HG03469 (cell line): ENCODE measurements around the gene GP1BA.

Experiments
- ATAC-seq: cut with Tn5 transposase; IDR thresholded peaks from one replicate; pipeline ENCODE4 v1.9.1; 2021; ENCODE audit warnings: mild to moderate bottlenecking, moderate library complexity, moderate number of reproducible peaks; ENCODE audit not compliant: unreplicated experiment

GP1BA gene

DNA sequence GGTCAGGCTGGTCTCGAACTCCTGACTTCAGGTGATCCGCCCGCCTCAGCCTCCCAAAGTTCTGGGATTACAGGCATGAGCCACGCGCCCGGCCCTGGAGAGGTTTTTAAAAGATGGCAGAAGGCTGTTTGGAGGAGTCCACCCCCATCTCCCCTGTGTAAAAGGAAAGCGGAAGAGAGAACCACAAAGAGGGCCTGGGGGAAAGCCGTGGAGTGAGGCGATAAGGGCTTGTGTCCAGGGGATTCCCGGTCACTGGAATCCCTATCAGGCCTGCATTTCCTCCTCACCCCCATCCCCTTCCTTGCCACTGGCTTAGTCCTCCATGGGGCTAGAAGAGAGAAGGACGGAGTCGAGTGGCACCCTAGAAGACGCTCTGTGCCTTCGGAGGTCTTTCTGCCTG lies at the start of gene GP1BA:
GP1BA (plus strand) TSS at position 315 of the 400 bp plus-strand sequence. CDS start 328 bp downstream, outside the sequence.
- no peak for ATAC-seq

DNA sequence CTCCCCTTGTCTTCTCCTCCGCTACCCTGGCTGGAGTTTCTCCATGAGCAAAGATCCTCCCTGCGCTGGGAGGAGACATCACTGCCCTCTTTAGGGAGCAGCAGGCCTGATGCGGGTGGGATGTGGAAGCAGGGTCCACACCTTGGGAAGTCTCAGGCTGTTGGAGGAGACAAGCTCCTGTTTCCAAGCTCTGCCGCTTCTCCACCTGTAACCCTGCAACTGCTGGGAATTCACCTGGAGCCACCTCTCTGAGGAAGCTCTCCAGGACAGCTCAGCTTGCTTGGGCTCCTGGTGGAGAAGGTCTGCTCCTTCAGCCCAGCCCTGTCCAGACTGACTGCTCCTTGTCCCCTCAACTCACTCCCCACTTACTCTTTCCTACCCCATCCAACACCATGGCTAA lies 47.6 kb upstream of the GP1BA start:
- ATAC-seq, result no peak

DNA sequence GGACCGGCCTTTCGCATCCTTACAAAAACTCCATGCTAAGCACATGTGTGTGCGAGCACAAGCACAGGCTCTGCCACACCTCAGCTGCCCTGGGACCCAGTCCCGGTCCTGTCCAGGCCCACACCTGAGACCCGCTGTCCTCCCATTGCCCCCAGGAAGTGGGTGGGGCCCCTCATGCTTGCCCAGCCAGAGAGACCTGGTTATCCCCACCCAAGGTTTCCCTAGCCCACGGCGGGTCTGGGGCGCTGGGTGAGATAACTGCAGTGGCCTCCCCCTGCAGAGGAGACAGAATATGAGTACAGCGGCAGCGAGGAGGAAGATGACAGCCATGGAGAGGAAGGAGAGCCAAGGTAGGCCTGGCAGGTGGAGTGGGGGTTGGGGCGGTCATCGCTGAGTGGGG lies 45.2 kb upstream of the GP1BA start:
- no peak for ATAC-seq

GRCh38 chr17:4887581-4887980 lies 44.5 kb upstream of the GP1BA start:
- no peak for ATAC-seq

DNA sequence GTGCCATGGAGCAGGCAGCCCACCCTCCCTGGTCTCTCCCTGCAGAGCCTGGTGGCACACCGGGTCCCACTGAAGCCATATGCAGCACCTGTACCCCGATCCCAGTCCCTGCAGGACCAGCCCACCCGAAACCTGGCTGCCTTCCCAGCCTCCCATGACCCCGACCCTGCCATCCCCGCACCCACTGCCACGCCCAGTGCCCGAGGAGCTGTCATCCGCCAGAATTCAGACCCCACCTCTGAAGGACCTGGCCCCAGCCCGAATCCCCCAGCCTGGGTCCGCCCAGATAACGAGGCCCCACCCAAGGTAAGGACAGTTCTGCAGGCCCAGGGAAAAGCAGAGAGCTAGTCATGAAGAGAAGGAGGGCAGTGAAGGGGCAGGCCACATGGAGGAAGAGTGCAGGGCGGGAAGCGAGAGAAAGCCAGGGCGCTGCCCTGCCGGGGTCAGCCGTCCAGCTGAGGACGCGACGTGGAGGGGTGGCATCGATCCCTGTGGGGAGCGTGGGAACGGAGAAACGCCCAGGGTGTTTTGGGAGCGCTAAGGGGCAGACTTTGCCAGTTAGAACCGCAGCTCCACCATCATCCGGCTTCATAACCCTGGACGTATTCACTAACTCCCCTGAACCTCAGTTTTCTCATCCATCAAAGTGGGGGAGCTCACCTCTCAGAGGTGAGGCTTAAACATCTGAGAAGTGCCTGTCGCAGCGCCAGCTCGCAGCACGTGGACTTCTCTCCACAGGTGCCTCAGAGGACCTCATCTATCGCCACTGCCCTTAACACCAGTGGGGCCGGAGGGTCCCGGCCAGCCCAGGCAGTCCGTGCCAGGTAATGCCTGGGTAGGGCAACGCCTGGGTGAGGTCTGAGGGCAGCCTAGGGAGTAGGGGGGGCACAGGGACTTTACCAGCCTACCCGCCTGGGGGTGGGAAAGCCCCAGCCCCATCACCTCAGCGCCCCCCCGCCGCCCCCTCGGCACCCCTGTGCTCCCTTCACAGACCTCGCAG lies 40.4 kb upstream of the GP1BA start:
- no peak for ATAC-seq

GRCh38 chr17:4892499-4893221 lies 39.4 kb upstream of the GP1BA start:
- no peak for ATAC-seq

GRCh38 chr17:4893272-4893671 lies 38.8 kb upstream of the GP1BA start:
- ATAC-seq, result no peak

DNA sequence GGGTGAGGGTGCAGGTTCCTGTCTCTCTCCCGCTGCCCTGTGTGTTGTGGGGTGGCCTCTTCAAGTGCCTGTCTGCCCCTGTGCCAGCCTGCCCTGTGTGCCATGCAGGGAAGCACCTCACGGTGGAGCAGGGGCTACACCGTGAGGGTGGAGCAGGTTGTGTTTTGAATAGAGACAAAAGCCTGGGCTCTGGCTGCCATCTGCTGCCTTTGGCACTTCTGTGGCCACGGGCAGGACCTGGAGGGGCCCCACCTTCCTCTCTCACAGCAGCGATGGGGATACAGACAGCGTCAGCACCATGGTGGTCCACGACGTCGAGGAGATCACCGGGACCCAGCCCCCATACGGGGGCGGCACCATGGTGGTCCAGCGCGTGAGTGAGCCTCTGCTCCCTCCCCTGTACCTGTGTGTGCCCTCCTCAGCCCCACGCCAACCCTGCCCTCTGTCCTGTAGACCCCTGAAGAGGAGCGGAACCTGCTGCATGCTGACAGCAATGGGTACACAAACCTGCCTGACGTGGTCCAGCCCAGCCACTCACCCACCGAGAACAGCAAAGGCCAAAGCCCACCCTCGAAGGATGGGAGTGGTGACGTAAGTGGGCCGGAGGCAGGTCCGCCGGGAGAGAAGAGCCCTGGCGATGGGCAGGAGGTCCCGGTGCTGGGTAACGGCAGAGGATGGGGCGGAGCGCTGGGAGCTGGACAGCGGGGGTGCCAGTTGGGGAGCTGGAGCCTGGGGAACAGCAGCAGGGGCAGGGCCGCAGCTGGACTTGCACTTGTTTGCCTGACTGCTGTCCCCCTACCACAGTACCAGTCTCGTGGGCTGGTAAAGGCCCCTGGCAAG lies 38.1 kb upstream of the GP1BA start:
- ATAC-seq, result no peak

GRCh38 chr17:4895121-4895520 lies 37.0 kb upstream of the GP1BA start:
- no peak for ATAC-seq

GRCh38 chr17:4895657-4896331 lies 36.3 kb upstream of the GP1BA start:
- no peak for ATAC-seq

- ATAC-seq, result no peak
These were observed 35.5 kb upstream of the GP1BA start for GRCh38 chr17:4896332-4897197.

GRCh38 chr17:4897198-4897687 lies 34.8 kb upstream of the GP1BA start:
- ATAC-seq, result no peak

DNA sequence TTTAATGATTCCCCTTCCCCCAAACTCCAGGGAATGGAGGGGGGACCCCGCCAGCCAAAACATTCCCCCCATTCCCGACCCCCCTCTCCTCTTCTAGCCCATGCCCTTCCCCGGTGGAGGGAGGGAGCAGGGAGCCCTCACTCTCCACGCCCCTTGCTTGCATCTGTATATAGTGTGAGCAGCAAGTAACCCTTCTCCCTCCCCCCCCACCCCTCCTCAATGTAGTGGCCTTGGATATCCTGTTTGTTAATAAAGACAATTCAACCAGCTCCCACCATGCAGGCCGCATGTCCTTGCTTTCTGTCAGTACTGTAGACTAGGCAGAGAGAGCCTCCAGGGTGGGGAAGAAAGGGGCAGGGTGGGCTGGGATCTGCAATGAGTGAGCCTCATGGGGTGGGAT lies 34.3 kb upstream of the GP1BA start:
- ATAC-seq, result no peak

GRCh38 chr17:4898351-4898750 lies 33.7 kb upstream of the GP1BA start:
- ATAC-seq, result no peak

GRCh38 chr17:4898927-4899326 lies 33.1 kb upstream of the GP1BA start:
- no peak for ATAC-seq

- ATAC-seq, result no peak
These were observed 32.5 kb upstream of the GP1BA start, which contains the start of gene C17orf107 for GRCh38 chr17:4899341-4900230. Gene C17orf107, plus strand, starts transcription at chr17:4899536. Its CDS starts 227 bp downstream, at chr17:4899763.

DNA sequence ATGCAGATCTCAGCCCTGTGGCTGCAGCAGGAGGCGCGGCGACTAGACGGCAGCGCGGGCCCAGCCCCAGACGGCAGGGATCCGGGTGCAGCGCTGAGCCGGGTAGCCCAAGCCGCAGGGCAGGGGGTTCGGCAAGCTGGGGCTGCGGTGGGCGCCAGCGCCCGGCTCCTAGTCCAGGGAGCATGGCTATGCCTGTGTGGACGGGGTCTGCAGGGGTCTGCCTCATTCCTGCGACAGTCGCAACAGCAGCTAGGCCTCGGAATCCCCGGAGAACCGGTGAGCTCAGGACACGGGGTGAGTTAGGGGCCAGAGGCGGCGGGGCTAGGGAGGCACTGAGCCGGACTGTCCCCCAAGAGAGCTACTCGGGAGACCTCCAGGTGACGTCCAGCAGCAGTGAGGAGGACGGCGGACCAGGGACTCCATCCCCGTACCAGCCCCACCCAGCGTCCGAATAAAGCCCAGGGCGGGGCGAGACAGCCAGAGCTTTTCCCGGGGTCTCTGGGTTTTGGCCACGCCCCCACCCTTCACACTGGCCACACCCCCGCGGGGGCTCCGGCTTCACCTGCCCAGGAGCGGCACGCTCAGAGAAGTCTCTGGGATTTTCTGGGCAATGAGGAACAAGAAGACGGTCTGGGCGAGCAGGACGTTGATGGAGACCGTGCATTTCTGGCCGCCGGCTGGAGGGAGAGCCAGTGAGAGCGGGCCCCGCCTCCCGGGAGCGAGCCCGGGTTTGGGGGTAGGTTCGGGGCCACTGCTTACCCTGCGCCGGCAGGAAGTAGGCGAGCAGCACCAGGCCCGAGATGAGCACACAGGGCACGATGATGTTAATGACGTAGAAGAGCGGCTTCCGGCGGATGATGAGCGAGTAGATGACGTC lies 31.6 kb upstream of the GP1BA start:
- ATAC-seq, result no peak
